NCI-H446 treated with DMSO at 0.1 percent for 48 hours (cell line): Measurements from ENCODE around the gene ZNF407.

Experiments
- DNase-seq: peaks from one replicate; lab custom pipeline; 2025; lab: John Stamatoyannopoulos, UW

The ZNF407 gene

DNA sequence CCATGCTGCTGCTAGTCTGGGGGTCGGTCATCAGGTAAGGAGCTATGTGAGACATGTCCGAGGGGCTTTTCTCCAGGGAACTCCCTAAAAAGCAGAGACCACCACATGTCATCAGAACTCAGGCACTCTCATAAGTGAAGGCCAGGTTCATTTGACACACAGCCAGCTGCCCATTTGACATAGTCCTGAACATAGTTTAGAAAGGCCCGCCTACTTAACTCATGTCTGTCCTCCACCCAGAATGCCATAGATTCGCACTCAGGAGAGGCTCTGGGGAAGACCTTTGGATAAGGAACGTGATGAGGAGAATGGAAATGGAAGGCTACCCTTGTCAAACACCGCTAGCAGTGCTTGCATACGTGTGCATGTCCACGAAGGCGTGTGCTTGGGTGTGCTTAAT, 454.1 kb downstream of the ZNF407 start:
- DNase-seq = no peak

DNA sequence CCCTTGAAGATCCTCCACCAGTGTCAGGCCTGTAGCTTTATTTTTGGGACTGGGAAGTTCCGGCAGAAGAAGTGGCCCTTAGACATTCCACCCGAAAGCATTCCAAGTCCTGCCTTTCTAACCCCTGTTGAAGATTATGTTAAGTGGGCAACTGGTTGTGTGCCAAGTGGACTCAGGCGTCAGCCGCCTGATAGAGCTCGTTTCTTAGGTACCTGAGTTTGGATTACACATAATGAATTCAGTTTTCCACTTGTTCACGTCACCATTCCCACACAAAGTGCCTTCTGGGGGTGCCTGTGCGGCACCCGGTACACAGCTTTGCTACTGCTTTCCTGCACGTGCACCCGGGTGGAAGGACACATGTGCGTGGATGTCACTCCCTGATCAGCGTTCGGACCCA, 454.8 kb downstream of the ZNF407 start:
- DNase-seq = no peak

DNA sequence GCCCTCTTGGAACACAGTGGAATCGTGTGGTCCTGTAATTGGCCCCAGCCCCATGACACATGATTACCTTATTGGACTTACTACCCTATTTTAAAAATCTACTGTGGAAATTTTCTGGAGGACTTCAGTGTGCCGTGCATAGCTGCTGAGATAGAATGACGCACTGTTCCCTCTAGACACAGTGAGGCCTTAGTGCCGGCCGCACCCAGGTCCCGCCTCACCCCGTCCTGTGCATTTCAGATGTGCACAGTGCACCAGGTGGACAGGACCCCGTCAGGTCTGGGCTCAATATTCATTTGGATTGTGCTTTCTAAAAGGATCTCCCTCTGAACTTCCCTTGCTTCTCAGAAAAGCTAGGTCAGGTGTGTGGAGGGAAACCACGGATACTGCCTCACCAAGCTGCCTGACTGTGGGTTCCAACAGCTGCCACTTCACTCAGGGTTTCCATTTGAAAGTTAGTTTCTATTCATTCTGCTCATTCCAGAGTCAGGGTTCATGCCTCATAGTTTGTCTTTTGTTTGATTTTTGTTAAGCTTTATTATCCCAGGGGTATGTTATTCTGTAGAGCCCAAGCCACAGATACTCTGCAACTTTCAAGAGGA, 455.5 kb downstream of the ZNF407 start:
- DNase-seq = no peak

DNA sequence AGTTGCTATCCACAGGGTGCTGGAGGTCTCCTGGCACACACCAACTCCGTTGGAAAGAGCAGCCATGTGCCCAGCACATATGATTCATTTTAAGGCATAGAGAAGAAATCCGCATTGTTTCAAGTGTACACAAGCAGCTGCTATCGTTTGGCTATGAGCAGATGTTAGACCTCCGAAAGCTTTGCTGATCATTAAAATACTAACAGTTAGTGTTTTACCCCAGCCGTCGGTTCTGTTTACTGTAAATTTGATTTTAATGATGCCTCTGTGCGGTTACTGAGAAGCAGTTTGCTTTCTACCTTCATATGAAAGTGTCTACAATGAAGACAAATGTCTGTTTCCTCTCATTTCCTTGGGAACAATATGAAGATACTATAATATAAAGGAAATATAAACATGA, 456.4 kb downstream of the ZNF407 start:
- no peak for DNase-seq

DNA sequence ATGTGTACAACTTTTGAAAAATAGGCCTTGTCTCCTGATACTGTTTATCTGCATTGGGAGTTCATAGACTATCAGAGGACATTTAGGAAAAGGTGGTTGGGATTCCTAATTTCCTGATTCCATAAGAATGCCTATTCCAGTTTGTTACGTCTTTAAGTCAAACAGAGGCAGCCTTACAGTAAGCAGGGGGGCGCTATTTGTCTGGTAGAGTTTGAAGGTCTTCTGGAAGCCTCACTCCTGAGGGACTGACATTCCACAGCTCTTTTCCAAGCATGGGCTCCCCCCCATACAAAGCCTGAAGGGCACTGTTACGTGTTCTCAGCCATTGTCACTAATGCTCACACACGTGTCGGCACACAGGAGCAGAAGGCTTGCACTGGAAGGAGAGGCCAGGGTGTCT, 456.9 kb downstream of the ZNF407 start:
- DNase-seq = no peak

DNA sequence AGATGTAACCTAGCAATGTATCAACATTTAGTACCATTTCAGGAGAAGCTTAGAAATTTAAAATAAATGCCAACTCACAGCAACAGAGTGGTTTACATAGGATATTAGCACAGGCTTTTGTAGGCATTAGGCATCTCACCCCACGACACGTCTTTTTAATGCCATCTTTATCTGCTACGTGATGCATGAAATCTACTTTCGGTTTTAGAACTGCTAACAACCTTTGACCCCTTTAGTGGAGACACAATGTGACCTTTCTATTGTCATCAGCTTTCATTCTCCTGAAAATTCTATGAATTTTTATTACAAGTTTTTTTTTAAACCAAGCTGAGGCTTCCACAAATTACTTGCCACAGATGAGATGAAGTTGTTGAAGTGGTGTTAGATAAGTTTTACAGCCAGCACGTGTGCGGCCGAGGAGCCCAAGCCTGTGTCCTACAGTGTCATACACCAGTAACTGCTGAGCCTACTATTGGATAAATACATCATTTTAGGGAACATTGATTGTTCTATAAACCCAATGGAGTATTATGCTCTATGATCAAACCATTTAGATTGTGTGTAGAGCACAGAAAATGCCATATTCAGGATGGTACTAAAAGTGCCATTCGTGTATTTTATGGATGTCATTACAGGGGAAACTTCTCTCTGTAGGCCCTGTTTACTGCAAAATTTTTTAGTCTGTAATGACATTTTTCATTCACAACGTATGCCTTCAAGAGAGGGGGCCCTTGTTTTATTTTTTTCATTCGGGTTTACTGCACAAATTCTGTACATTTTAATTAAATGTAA, 459.7 kb downstream of the ZNF407 start:
- DNase-seq = no peak

DNA sequence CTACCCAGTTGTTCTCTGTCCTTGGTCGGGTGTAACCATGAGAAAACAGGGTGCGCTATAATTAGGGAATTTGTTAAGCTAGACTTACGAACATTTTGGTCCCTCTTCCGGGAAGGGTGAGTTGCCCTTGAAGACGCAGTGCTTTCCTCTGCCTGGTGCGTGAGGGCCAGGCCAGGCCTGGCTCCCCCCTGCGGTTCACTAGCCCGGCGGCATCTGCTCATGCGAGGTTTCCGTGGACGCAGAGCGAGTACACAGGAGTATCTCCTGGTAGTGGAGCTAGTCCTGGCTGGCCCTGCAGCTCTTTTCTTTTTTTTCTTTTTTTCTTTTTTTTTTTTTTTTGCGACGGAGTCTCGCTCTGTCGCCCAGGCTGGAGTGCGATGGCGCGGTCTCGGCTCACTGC, 462.5 kb downstream of the ZNF407 start:
- DNase-seq = no peak

DNA sequence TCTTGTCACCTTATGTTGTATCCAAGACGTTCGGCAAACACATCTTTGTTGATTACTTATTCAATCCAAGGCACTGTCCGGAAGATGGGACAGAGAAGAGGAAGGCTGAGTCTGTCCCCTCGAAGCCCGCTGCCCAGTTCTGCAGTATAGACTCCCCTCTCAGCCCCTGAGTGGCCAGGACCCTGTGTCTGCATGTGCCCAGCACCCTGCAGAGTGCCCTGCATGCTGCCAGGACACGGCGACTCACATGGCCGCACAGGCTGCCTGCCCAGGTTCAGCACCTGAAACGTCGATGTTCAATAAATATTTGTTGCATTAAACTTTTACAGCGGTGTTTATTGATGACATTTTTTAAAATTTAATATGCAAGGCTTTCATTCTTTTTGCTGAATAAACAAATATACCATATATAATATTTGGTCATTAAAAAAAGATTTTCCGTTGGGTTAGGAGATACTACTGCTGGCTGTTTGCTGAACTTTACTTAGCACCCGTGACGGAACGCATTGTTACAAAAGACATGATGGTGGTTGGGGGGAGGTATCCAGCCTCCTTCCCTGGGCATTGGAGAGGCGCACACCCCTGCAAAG, 464.7 kb downstream of the ZNF407 start:
- DNase-seq = no peak

DNA sequence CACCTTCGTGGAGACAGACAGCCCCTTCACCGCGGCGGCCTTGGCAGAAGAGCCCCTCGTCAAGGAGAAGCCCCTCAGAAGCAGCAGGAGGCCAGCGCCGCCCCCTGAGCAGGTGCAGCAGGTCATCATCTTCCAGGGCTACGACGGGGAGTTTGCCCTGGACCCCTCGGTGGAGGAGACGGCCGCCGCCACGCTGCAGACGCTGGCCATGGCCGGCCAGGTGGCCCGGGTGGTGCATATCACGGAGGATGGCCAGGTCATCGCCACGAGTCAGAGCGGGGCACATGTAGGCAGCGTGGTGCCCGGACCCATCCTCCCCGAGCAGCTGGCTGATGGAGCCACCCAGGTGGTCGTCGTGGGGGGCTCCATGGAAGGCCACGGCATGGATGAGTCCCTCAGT, 465.5 kb downstream of the ZNF407 start:
- no peak for DNase-seq

DNA sequence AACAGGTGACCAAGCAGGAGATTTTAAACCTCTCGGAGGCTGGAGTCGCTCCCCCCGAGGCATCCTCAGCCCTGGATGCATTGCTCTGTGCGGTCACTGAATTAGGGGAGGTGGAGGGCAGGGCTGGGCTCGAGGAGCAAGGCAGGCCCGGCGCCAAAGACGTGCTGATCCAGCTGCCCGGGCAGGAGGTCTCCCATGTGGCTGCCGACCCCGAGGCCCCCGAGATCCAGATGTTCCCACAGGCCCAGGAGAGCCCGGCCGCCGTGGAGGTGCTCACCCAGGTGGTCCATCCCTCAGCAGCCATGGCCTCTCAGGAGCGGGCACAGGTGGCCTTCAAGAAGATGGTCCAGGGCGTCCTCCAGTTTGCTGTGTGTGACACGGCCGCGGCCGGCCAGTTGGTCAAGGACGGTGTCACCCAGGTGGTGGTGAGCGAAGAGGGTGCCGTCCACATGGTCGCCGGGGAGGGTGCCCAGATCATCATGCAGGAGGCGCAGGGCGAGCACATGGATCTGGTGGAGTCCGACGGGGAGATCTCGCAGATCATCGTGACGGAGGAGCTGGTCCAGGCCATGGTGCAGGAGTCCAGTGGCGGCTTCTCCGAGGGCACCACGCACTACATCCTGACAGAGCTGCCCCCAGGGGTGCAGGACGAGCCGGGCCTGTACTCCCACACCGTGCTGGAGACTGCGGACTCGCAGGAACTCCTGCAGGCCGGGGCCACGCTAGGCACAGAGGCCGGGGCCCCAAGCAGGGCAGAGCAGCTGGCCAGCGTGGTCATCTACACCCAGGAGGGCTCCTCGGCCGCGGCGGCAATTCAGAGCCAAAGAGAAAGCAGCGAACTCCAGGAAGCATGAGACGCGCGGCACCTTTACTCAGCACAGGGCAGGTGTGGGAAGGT, 466.2 kb downstream of the ZNF407 start:
- DNase-seq = no peak

DNA sequence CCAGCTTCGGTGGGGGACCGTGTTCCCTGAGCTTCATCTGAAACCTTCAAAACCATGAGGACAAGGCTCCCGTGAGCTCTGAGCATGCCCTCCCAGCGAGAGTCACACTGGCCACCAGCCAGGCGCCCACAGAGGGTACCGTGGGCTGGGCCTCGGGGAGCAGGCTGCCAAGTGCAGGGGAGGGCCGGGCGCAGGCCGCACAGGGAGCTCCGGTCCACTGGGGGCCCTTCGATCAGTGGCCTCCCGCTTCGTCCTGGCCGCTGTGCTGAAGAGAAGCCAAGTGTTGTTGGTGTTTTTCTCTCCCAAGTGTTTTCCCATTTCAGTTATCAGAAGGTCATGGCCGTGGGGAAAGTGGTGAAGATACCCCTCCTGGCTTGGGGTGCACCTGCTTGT, 466.8 kb downstream of the ZNF407 start:
- no peak for DNase-seq

DNA sequence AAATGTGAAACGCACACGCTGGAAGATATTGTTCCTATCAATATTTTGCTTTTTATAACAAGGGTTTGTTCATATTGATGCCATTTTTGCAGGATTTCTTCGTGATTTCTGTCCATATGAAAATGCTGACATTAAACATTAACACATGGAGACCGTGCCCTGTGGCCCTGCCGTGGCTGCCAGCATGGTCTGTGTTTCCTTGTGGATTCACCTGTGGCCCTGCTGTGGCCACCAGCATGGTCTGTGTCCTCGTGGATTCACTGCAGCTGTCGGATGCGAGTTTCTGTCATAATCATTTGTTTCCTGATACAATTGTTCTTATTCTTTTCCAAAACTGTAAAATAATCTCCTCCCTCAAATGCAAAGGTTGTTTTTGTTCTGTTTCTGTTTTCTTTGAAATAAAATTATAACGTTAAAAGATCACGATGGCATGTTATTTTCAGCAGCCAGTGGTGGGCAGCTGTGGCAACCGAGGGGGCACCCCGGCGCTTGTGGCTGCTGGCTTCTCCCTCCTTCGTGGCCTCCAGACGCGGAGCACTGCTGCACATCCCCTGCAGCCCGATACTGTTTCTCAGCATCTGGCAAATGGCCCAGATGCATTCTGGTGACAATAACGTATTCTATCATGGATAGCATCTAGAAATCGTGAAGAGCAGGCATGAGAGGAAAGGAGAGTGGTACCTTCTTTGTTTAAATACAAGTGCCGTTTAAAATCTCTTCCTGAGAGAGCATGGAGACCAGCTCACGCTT, 467.8 kb downstream of the ZNF407 start:
- no peak for DNase-seq

DNA sequence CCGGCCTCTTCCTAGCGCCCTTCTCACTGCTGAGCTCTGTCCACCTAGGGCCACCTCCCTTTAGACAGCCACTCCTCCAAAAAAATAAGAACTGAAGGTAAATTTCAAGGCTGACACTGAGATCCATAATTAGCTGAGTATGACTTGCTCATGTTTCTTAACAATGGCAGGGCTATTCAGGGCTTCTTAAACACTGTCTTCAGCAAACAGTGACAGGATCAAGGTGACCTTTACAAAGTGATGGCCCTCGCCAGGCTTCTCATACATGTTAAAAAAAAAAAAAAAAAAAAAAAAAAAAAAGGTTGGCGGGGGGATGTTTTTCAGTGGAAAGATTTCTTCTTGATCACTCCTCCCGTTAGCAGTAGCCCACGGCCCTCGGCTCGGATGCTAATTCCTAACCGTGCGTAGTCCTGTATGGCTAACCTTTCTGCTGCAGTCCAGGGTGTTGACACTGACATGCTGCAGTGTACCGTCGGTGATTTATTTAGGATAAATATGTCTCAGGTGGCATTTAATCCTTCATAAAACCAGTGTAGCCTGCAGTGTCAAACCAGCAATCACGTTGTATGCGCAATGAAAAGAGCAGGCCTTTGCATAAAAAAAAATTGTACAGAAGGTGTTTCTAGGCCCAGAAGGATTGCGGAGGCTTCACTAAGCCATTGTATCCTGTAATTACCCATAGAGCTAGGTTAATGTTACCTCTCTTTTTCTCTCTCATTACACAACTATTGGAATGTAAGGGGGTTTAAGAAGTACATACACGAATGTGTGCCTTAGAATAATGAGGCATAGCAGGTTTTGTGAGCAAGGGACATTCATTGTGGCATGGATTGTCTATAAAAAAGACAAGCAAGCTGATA, 468.6 kb downstream of the ZNF407 start:
- no peak for DNase-seq

DNA sequence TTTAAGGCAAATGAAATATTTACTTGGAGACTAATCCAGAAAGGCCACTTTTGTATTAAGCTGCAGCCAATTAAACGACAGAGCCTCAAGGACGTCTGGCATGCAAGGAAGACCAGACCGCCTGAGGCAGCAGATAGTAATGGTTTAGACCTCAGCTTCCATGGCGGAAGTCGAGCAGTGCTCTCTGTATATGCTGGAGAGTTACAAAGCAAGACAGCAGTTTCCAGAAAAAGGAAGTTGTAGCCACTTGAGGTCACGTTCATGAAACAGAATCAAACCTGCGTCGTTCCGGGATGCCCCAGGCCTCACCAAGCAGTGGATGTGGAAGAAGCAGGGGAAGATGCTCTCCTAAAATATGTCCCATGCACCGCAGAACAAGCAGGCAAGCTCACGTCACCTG, 469.3 kb downstream of the ZNF407 start:
- no peak for DNase-seq

DNA sequence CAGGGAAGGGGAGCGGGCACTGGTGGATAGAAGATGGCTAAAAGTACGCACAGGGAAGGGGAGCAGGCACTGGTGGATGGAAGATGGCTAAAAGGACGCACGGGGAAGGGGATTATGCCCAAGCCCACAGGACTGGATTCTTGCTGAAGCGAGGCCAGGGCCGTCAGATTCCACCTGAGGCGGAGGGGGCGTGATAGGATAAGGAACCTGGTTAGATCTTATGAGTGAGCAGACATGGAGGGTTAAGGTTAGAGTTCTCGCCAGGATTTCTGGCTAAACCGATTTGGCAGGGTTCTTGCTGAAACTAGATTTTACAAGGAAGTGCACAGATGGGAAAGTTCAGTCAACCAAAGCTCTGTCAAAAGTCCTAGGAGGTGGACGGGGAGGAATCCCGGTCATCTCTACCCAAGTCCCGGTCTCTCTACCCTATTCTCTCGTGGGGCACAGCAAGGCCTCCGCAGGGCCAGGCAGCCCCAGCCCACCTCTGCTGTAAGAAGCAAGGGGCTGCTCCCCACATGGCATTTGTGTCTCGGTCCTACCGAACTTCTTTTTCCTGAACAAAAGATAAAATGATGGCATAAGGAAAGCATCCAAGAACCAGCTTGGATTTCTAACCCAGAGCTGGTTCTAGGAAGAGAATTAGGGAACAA, 470.5 kb downstream of the ZNF407 start:
- DNase-seq = no peak

DNA sequence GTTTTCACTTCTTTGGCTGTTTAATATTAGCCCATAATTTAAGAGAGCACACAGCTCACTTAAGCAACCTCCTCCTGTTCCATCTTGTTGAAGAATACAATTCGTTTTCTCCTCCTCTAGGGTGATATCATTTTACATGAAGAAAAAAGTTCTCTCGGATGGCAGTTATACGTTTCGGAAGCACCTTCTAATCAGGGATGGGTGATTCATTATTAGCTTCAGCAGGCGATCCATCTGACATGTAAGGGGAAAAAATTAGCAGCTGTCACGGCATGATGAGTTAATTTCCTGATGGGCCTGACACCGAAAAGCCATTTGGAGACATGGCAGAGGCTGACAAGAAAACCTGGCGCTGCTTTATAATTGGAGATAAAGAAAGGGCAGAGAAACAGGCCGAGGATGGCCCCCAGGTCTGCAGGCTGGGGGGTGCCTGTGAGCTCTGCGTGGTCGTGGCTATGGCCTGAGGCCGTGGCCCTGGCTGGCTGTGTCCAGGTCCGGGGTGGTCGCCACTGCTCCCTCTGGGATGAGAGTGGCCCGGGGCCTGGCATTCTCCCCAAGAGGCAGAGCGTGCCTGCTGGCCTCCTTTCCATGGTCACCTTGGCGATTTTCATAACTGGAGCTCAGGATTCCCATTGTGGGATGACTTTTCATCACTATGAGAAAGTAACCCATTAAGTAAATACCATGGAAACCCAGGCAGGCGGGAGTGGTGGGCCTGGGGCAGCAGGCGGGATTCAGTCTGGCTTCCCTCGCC, 471.2 kb downstream of the ZNF407 start:
- DNase-seq = no peak

DNA sequence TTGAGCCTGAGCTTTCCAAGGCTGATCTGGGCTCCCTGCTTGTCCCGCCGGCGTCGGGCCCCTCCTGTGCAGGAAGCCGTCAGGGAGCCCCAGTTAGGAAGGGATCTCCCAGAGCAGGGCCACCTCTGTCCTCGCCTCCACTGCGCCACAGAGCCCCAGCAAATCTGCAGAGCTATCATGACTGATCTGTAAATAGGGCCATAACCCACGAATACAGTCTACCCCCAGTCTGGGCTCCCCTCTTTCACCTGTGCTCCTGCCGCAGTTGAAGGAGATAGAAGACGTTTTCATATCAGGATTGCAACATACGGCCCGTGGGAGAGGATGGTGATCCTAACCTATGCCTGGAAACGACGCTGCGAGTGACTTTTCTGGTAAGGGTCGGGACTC, 472.6 kb downstream of the ZNF407 start:
- DNase-seq = no peak

DNA sequence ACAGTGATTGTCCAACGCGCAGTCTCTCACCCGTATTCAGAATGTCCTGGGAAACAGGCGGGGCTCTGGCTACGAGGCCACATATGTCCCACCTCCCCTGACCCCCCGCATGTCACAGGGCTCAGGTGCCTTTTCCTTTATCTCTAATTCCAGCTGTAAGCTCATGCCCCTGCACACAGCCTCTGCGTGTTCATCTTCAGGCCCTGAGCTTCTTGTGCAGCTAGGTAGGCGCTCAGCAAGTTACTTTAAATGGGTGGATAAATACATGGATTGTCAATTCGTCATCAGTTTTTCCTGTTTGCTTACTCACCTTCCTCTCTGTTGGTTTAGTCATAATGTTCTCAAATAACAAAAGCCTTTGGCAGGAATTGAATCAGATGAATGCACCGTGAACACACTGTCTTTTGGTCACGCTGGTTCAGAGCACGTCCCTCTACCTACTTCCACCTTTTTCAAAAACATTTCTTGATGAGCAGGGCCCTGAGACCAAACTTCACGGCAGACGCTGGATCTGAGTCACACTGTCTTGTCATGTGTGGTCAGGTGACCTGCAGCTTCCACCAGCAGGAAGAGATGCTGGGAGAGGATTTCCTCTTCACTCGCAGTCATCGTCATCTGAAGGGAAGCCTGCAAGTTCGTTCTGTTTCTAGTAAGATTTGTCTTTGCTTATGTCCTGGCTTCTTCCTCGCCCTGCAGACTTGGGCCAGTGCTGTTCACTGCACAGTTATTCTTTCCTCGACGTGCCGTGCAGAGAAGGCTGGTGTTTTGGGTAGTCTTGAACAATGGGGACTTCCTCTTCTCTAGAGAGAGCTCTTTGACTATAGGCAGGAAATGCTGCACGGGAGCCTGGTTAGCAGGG, 473.2 kb downstream of the ZNF407 start:
- DNase-seq = no peak

DNA sequence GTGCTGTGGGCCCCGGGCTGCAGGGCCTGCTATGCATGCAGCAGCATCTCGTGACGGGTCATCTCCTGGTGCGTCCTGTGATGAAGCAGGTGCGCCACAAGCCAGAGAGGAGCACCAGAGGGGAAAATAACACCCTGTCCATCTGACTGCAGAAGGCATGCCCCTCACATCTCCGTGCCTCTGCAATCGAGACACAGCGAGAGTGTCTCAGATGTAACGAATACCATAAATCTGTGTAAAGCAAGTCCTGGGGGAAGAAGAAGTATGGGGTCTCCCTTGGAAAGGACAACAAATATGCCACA, 473.8 kb downstream of the ZNF407 start:
- no peak for DNase-seq
